H1 (cell line): Measurements from ENCODE around the gene ELMO1. TPM values are rescaled to one million over a fixed set of nuclear protein-coding genes. Genes with fewer than 3 reads are reported as not detected.

ENCODE experiments used
- CTCF ChIA-PET: fragments of 300-600 bp; sonication (Branson Sonifier 250); formaldehyde crosslinking; loops from one replicate; lab custom pipeline; 2021; ENCODE audit not compliant: partially characterized antibody; lab: Charles Lee
- POLR2A ChIA-PET: fragments of 300-600 bp; sonication (Branson Sonifier 250); formaldehyde crosslinking; loops from one replicate; lab custom pipeline; 2021; ENCODE audit warnings: inconsistent platforms; ENCODE audit not compliant: partially characterized antibody; lab: Charles Lee
- DNase-seq, 2 experiments: peaks; one replicate each; pipeline versions ENCODE4 v3.0.0 to v3.0.0-alpha.2; 2010 to 2022; ENCODE audit warnings: low spot score in 2 of 2, low read depth in 1 of 2, mixed read lengths in 1 of 2
- FAIRE-seq: peaks from 2 replicates; lab custom pipeline; 2011; peaks lifted over from hg19 to GRCh38; lab: Jason Lieb, UNC
- H2AFZ ChIP-seq: 2 replicates; pipeline ENCODE4 v1.8.1; 2012; ENCODE audit warnings: low read length, inconsistent platforms
- H2AK5ac ChIP-seq: 2 replicates; pipeline ENCODE4 v1.6.1; 2013; ENCODE audit warnings: low read depth, low read length
- H2BK120ac ChIP-seq: replicated peaks from 2 replicates; pipeline ENCODE3; 2013; ENCODE audit warnings: low read depth, low read length, inconsistent platforms
- H2BK12ac ChIP-seq: 2 replicates; pipeline ENCODE4 v1.6.1; 2013; ENCODE audit warnings: low read depth, low read length
- H2BK15ac ChIP-seq: 2 replicates; pipeline ENCODE4 v1.6.1; 2013; ENCODE audit warnings: low read length
- H2BK20ac ChIP-seq: 2 replicates; pipeline ENCODE4 v1.6.1; 2013; ENCODE audit warnings: low read length
- H2BK5ac ChIP-seq: 2 replicates; pipeline ENCODE4 v1.6.1; 2013; ENCODE audit warnings: low read depth, low read length
- H3K14ac ChIP-seq: 2 replicates; pipeline ENCODE4 v1.6.1; 2013; ENCODE audit warnings: inconsistent platforms; ENCODE audit not compliant: insufficient read length
- H3K18ac ChIP-seq: 2 replicates; pipeline ENCODE4 v1.6.1; 2013; ENCODE audit warnings: low read length; ENCODE audit errors: extremely low read depth
- H3K23ac ChIP-seq: 2 replicates; pipeline ENCODE4 v1.6.1; 2013; ENCODE audit warnings: inconsistent platforms; ENCODE audit not compliant: insufficient read length
- H3K23me2 ChIP-seq: 2 replicates; pipeline ENCODE4 v1.6.1; 2013; ENCODE audit warnings: low read depth, low read length
- H3K27ac ChIP-seq: 2 replicates; pipeline ENCODE4 v1.6.1; 2011; ENCODE audit warnings: low read depth, low read length, inconsistent platforms
- H3K27me3 ChIP-seq, 4 experiments: replicated peaks in 1 of 4; 1 replicate in 1 of 4; 2 replicates in 3 of 4; pipeline versions ENCODE4 v1.6.1 to v1.8.1; 2011 to 2013; ENCODE audit warnings: low read length in 3 of 4, mild to moderate bottlenecking in 3 of 4, inconsistent platforms in 2 of 4, mixed read lengths in 2 of 4, moderate library complexity in 1 of 4; ENCODE audit not compliant: control insufficient read depth in 3 of 4, insufficient read depth in 3 of 4; ENCODE audit errors: extremely low read depth in 1 of 4
- H3K36me3 ChIP-seq, 4 experiments: 2 replicates each; pipeline versions ENCODE4 v1.6.1 to v1.8.1; 2011 to 2013; ENCODE audit warnings: mild to moderate bottlenecking in 4 of 4, low read length in 3 of 4, moderate library complexity in 2 of 4, control low read depth in 1 of 4, inconsistent platforms in 1 of 4; ENCODE audit not compliant: insufficient read depth in 4 of 4, control insufficient read depth in 2 of 4
- H3K4ac ChIP-seq: replicated peaks from 2 replicates; pipeline ENCODE3; 2013; ENCODE audit warnings: low read length, low read depth, mixed read lengths, inconsistent platforms; ENCODE audit not compliant: insufficient read length
- H3K4me1 ChIP-seq, 4 experiments: replicated peaks in 1 of 4; 1 replicate in 1 of 4; 2 replicates in 3 of 4; pipeline versions ENCODE4 v1.6.1 to v1.8.1; 2011 to 2013; ENCODE audit warnings: low read length in 3 of 4, inconsistent platforms in 2 of 4, mixed read lengths in 1 of 4; ENCODE audit not compliant: insufficient read depth in 4 of 4, control insufficient read depth in 3 of 4
- H3K4me2 ChIP-seq, 2 experiments: 2 replicates each; pipeline versions ENCODE4 v1.6.1 to v1.8.1; 2011 to 2013; ENCODE audit warnings: low read depth in 2 of 2, low read length in 2 of 2, control low read depth in 1 of 2, inconsistent platforms in 1 of 2, mild to moderate bottlenecking in 1 of 2; ENCODE audit not compliant: insufficient read depth in 1 of 2
- H3K4me3 ChIP-seq, 4 experiments: fragments of 200-600, 300-600 bp in 1 of 4; sonication (generic), shearing (Covaris generic), sonication (Bioruptor Twin) in 1 of 4; 2 replicates each; pipeline versions ENCODE4 v1.5.1 to v1.8.1; 2011 to 2016; ENCODE audit warnings: low read length in 4 of 4, low read depth in 3 of 4, control low read depth in 2 of 4, inconsistent platforms in 2 of 4, mild to moderate bottlenecking in 2 of 4, mixed read lengths in 1 of 4, moderate library complexity in 1 of 4; ENCODE audit not compliant: insufficient read depth in 2 of 4; ENCODE audit errors: extremely low read depth in 1 of 4
- H3K56ac ChIP-seq: replicated peaks from 2 replicates; pipeline ENCODE3; 2013; ENCODE audit warnings: low read depth, mild to moderate bottlenecking, mixed read lengths, low read length, inconsistent platforms; ENCODE audit not compliant: insufficient read length
- H3K79me1 ChIP-seq: 2 replicates; pipeline ENCODE4 v1.6.1; 2013; ENCODE audit warnings: low read depth, low read length, control low read depth
- H3K79me2 ChIP-seq, 2 experiments: 2 replicates each; pipeline versions ENCODE4 v1.6.1 to v1.8.1; 2012 to 2013; ENCODE audit warnings: low read length in 2 of 2, mild to moderate bottlenecking in 2 of 2, inconsistent platforms in 1 of 2; ENCODE audit not compliant: insufficient read depth in 2 of 2, control insufficient read depth in 1 of 2
- H3K9ac ChIP-seq, 4 experiments: replicated peaks in 1 of 4; 1 replicate in 1 of 4; 2 replicates in 3 of 4; pipeline versions ENCODE4 v1.6.1 to v1.8.1; 2011 to 2013; ENCODE audit warnings: low read depth in 3 of 4, low read length in 3 of 4, control low read depth in 2 of 4, mild to moderate bottlenecking in 2 of 4, moderate library complexity in 2 of 4, inconsistent platforms in 1 of 4; ENCODE audit errors: extremely low read depth in 1 of 4
- H3K9me3 ChIP-seq, 2 experiments: 2 replicates each; pipeline versions ENCODE4 v1.6.1 to v1.8.1; 2012 to 2013; ENCODE audit warnings: mild to moderate bottlenecking in 2 of 2, moderate library complexity in 2 of 2, control low read depth in 1 of 2, inconsistent platforms in 1 of 2, low read depth in 1 of 2, low read length in 1 of 2, mixed read lengths in 1 of 2; ENCODE audit not compliant: insufficient read depth in 2 of 2
- H4K20me1 ChIP-seq, 2 experiments: replicated peaks in 1 of 2; 2 replicates each; pipeline versions ENCODE3 to v1.8.1; 2011 to 2013; ENCODE audit warnings: inconsistent platforms in 2 of 2, low read length in 2 of 2, mild to moderate bottlenecking in 1 of 2; ENCODE audit not compliant: insufficient read depth in 2 of 2, control insufficient read depth in 1 of 2
- H4K5ac ChIP-seq: 2 replicates; pipeline ENCODE4 v1.6.1; 2013; ENCODE audit warnings: low read length, low read depth, mixed read lengths, inconsistent platforms; ENCODE audit not compliant: insufficient read length
- H4K8ac ChIP-seq: 2 replicates; pipeline ENCODE4 v1.8.0; 2013; ENCODE audit warnings: mild to moderate bottlenecking, moderate library complexity, low read length, inconsistent platforms; ENCODE audit not compliant: insufficient read depth; ENCODE audit errors: extremely low read depth
- H4K91ac ChIP-seq: replicated peaks from 2 replicates; pipeline ENCODE3; 2013; ENCODE audit warnings: low read length, mixed read lengths, inconsistent platforms; ENCODE audit not compliant: insufficient read length
- BCL11A ChIP-seq, 2 experiments: IDR thresholded peaks; one replicate each; pipeline ENCODE4 v1.6.1; 2011; ENCODE audit warnings: low read depth in 2 of 2, low read length in 2 of 2, mild to moderate bottlenecking in 2 of 2
- CHD1 ChIP-seq: IDR thresholded peaks from 2 replicates; pipeline ENCODE4 v1.6.1; 2012; ENCODE audit warnings: low read depth, low read length, improper control_type of control experiment
- CHD2 ChIP-seq: IDR thresholded peaks from 2 replicates; pipeline ENCODE4 v1.6.1; 2012; ENCODE audit warnings: low read length, improper control_type of control experiment
- GABPA ChIP-seq: IDR thresholded peaks from 2 replicates; pipeline ENCODE4 v1.6.1; 2011; ENCODE audit warnings: mild to moderate bottlenecking, low read length, moderate library complexity, borderline replicate concordance; ENCODE audit not compliant: insufficient read depth
- JUND ChIP-seq: IDR thresholded peaks from 2 replicates; pipeline ENCODE4 v1.6.1; 2011; ENCODE audit warnings: mild to moderate bottlenecking, improper control_type of control experiment, low read length
- KDM5A ChIP-seq: fragments of 200-600 bp; IDR thresholded peaks from 2 replicates; pipeline ENCODE4 v1.7.1; 2012; ENCODE audit warnings: mild to moderate bottlenecking, low read length, inconsistent platforms, mixed read lengths
- MAFK ChIP-seq: IDR thresholded peaks from 2 replicates; pipeline ENCODE4 v1.6.1; 2012; ENCODE audit warnings: low read depth, mild to moderate bottlenecking, improper control_type of control experiment, low read length
- NRF1 ChIP-seq: IDR thresholded peaks from 2 replicates; pipeline ENCODE4 v1.6.1; 2011; ENCODE audit warnings: mild to moderate bottlenecking, low read depth, low read length, improper control_type of control experiment
- PHF8 ChIP-seq: fragments of 200-600 bp; sonication (generic); conservative IDR thresholded peaks from 2 replicates; pipeline ENCODE4 v1.7.1; 2012; ENCODE audit warnings: low read depth, mild to moderate bottlenecking, inconsistent platforms, low read length, moderate library complexity
- SIX5 ChIP-seq: IDR thresholded peaks from 2 replicates; pipeline ENCODE4 v1.6.1; 2011; ENCODE audit warnings: mild to moderate bottlenecking, low read depth, low read length
- TAF7 ChIP-seq: optimal IDR thresholded peaks from 2 replicates; pipeline ENCODE3; 2011; ENCODE audit warnings: low read depth, mild to moderate bottlenecking, inconsistent platforms, low read length, moderate library complexity, borderline replicate concordance
- TBP ChIP-seq: IDR thresholded peaks from 2 replicates; pipeline ENCODE4 v1.6.1; 2011; ENCODE audit warnings: low read depth, low read length, improper control_type of control experiment
- WGBS, 2 experiments: shearing (Covaris generic) in 1 of 2; methylation state at CpG; one replicate each; pipeline versions ENCODE4 v1.1.6 to v1.1.7; 2013 to 2015; ENCODE audit warnings: low lambda C conversion rate in 2 of 2, mixed read lengths in 2 of 2, inconsistent platforms in 1 of 2, low coverage in 1 of 2, missing lambda C conversion rate in 1 of 2; ENCODE audit not compliant: insufficient replicate concordance in 2 of 2, insufficient coverage in 1 of 2, insufficient read length in 1 of 2; ENCODE audit errors: extremely low coverage in 1 of 2, missing lambda C conversion rate in 1 of 2; 5-methylcytosine and 5-hydroxymethylcytosine counted together
- polyA plus RNA-seq, 7 experiments: library from polyadenylated mRNA; depleted of rRNA in 3 of 7; stranded (reverse) in 5 of 7; unstranded in 2 of 7; fragments of >200 nt in 5 of 7; fragments of 200-250 nt in 2 of 7; gene quantifications; 1 replicate in 5 of 7; 2 replicates in 1 of 7; 4 replicates in 1 of 7; pipeline versions ENCODE4 v1.2.1 to v1.2.3, GENCODE V29; 2011 to 2013; ENCODE audit warnings: missing spikeins in 2 of 7, mixed read lengths in 2 of 7
- total RNA-seq: library from RNA; stranded (reverse); fragmentation: NEBNext Ultra II Directional; extraction: Animal tissue kit (Norgen Biotek cat#: 25700); gene quantifications from 2 replicates; pipeline ENCODE4 v1.2.1, GENCODE V29; 2021
- TF ChIP-seq, protein P1 (sequence below): IDR thresholded peaks from 2 replicates; pipeline ENCODE4 v1.6.1; 2012; ENCODE audit warnings: inconsistent platforms

The ELMO1 gene
- total and polyA plus RNA-seq, 2 of the 8 experiments (the other 6 are each of a cell fraction or from before 2014, with no cell fraction given): 18.4 to 21.0 TPM

DNA sequence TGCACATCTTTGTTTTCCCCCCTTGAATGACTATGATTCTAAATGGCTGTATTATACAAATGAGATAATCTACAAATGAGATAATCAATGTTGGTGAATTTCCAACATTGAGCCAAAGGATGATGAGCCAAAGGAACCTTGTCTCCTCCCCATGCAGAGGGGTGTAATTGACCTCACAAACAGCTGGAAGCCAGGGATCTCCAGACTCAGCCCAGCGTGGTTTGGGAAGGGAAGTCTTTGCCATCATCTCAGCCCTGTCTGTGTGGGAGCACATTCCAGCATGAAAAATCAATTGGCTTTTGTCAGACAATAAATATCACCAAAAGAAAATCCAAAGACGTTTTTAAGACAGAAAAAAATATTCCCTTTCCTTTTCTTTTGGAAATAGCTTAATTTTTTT, 452.9 kb downstream of the ELMO1 start:
- no peak overlapping the region for H4K8ac ChIP-seq
- CTCF ChIA-PET: interaction anchor here (1.0 to 18.1 kb wide), 7 partner anchors 8 to 325 kb away, joined by 3 to 162 read pairs (median 4); no protein-coding TSS in a partner anchor
- no peak for FAIRE-seq

More for the DNA sequence above, 452.9 kb downstream of the ELMO1 start:
- POLR2A ChIA-PET: interaction anchor here (0.6 kb wide), 1 partner anchor 13 kb away, joined by 3 read pairs; no protein-coding TSS in a partner anchor
- no peak for DNase-seq
- Histone ChIP-seq H3K23me2 (no peaks in the 10 kb centered on the region), H4K91ac (no peak overlapping the region), H4K20me1 (no peaks in the 10 kb centered on the region), H3K4me2 (no peak overlapping the region), H4K5ac (no peak overlapping the region), H3K56ac (no peak overlapping the region), H2AK5ac (no peak overlapping the region), H3K79me2 (no peaks in the 10 kb centered on the region), H3K27me3 (no peaks in the 10 kb centered on the region), H2BK15ac (no peak overlapping the region), H3K27ac (no peak overlapping the region), H3K36me3 (no peaks in the 10 kb centered on the region), H2BK12ac (no peak overlapping the region), H3K23ac (no peak overlapping the region), H3K4me3 (no peak overlapping the region), H3K4me1 (no peaks in the 10 kb centered on the region), H3K9me3 (no peaks in the 10 kb centered on the region), H3K9ac (no peak overlapping the region), H2BK120ac (no peak overlapping the region), H2BK5ac (no peak overlapping the region), H2AFZ (no peak overlapping the region), H3K79me1 (no peaks in the 10 kb centered on the region), H3K4ac (no peak overlapping the region), H2BK20ac (no peak overlapping the region), H3K18ac (no peak overlapping the region), H3K14ac (no peak overlapping the region)
- 77% methylated on average over 2 of the region's 2 CpGs; no CpG with 5 or more reads in 1 of the 2 experiments for WGBS, 2 experiments
- TF ChIP-seq KDM5A (no peak), BCL11A (IDR thresholded peaks at IDR 0.05; ENCODE audit: low read depth in 2 of 2, low read length in 2 of 2) (no peak), JUND (no peak), NRF1 (no peak), CHD1 (no peak), MAFK (no peak), SIX5 (no peak), GABPA (no peak), CHD2 (no peak), TAF7 (no peak), PHF8 (no peak), TBP (no peak)
- TF ChIP-seq, protein P1, sequence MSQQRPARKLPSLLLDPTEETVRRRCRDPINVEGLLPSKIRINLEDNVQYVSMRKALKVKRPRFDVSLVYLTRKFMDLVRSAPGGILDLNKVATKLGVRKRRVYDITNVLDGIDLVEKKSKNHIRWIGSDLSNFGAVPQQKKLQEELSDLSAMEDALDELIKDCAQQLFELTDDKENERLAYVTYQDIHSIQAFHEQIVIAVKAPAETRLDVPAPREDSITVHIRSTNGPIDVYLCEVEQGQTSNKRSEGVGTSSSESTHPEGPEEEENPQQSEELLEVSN: no peak
